Smooth muscle cell (in vitro differentiated cells): ENCODE results near the gene RARA. TPM values are rescaled to one million over a fixed set of nuclear protein-coding genes. Genes with fewer than 3 reads are reported as not detected.

Experiments
- DNase-seq: peaks from one replicate; lab custom pipeline; 2025; ENCODE audit not compliant: unreplicated experiment; lab: John Stamatoyannopoulos, UW
- H2AFZ ChIP-seq: fragments of 200-600 bp; sonication (generic); 2 replicates; pipeline ENCODE4 v1.6.0; 2016; ENCODE audit warnings: antibody characterized with exemption, low read depth, mild to moderate bottlenecking
- H3F3A ChIP-seq: fragments of 200-600 bp; sonication (generic); 2 replicates; pipeline ENCODE4 v1.6.0; 2017; ENCODE audit warnings: antibody characterized with exemption, low read depth
- H3K27ac ChIP-seq: fragments of 200-600 bp; sonication (generic); 2 replicates; pipeline ENCODE4 v1.5.1; 2016; ENCODE audit warnings: low read depth, mild to moderate bottlenecking
- H3K27me3 ChIP-seq: fragments of 200-600 bp; sonication (generic); 2 replicates; pipeline ENCODE4 v1.6.1; 2016; ENCODE audit warnings: low read depth, mild to moderate bottlenecking
- H3K36me3 ChIP-seq: fragments of 200-600 bp; sonication (generic); 2 replicates; pipeline ENCODE4 v1.5.1; 2016; ENCODE audit warnings: low read depth
- H3K4me1 ChIP-seq: fragments of 200-600 bp; sonication (generic); 2 replicates; pipeline ENCODE4 v1.5.1; 2016; ENCODE audit warnings: low read depth
- H3K4me2 ChIP-seq: fragments of 200-600 bp; sonication (generic); 2 replicates; pipeline ENCODE4 v1.6.0; 2016; ENCODE audit warnings: mild to moderate bottlenecking
- H3K4me3 ChIP-seq: fragments of 200-600 bp; sonication (generic); 2 replicates; pipeline ENCODE4 v1.5.1; 2016; ENCODE audit warnings: mild to moderate bottlenecking
- H3K79me2 ChIP-seq: fragments of 200-600 bp; sonication (generic); 2 replicates; pipeline ENCODE4 v1.6.0; 2016; ENCODE audit warnings: low read depth, mild to moderate bottlenecking
- H3K9ac ChIP-seq: fragments of 200-600 bp; sonication (generic); 2 replicates; pipeline ENCODE4 v1.6.0; 2016; ENCODE audit warnings: low read depth
- H3K9me3 ChIP-seq: fragments of 200-600 bp; sonication (generic); replicated peaks from 2 replicates; pipeline ENCODE4 v1.5.1; 2016; ENCODE audit warnings: low read depth
- H4K20me1 ChIP-seq: fragments of 200-600 bp; sonication (generic); 2 replicates; pipeline ENCODE4 v1.6.0; 2016; ENCODE audit warnings: low read depth
- CTCF ChIP-seq: fragments of 200-600 bp; sonication (generic); IDR thresholded peaks from 2 replicates; pipeline ENCODE4 v1.5.1; 2017; ENCODE audit warnings: borderline replicate concordance, mild to moderate bottlenecking, antibody characterized with exemption; ENCODE audit not compliant: insufficient read depth, poor library complexity, severe bottlenecking
- WGBS: methylation state at CpG from one replicate; pipeline ENCODE4 v1.1.7; 2016; ENCODE audit warnings: low lambda C conversion rate; 5-methylcytosine and 5-hydroxymethylcytosine counted together
- polyA plus RNA-seq: library from polyadenylated mRNA; unstranded; fragments of >200 nt; fragmentation: Nextera tagmentation; extraction: Ambion mirVana; gene quantifications from 2 replicates; pipeline ENCODE4 v1.2.1, GENCODE V29; 2016
- total RNA-seq: library from RNA; depleted of rRNA; stranded (reverse); fragments of >200 nt; gene quantifications from 2 replicates; pipeline ENCODE4 v1.2.3, GENCODE V29; 2014

RARA gene
- total and polyA plus RNA-seq, 2 experiments from 2014 or later: 22.1 to 22.5 TPM

- Histone ChIP-seq H2AFZ (no peak overlapping the region), H3K4me2 (no peak overlapping the region), H3F3A (no peaks in the 10 kb centered on the region), H3K27ac (no peak overlapping the region), H3K79me2 (peaks cover 34% of the 10 kb centered on the region), H3K4me3 (no peak overlapping the region), H3K27me3 (no peaks in the 10 kb centered on the region), H3K4me1 (peaks cover 38% of the 10 kb centered on the region), H3K36me3 (no peaks in the 10 kb centered on the region), H4K20me1 (peaks cover 55% of the 10 kb centered on the region), H3K9me3 (no peaks in the 10 kb centered on the region), H3K9ac (no peak overlapping the region)
- 22% methylated on average over 15 of the region's 17 CpGs for WGBS
- TF ChIP-seq CTCF: no peak
- DNase-seq: no peak
These were observed 41.8 kb downstream of the RARA start for GRCh38 chr17:40350689-40351358.

GRCh38 chr17:40351359-40352236, 42.6 kb downstream of the RARA start:
- no peaks in the 10 kb centered on the region for H3K36me3 ChIP-seq
- H3K4me1 ChIP-seq: peaks cover 31% of the 10 kb centered on the region
- no peaks in the 10 kb centered on the region for H3K9me3 ChIP-seq
- WGBS: 79% methylated on average over 27 of the region's 27 CpGs
- DNase-seq: no peak
- peaks cover 27% of the 10 kb centered on the region for H3K79me2 ChIP-seq
- TF ChIP-seq CTCF: no peak
- H3K9ac ChIP-seq: no peak overlapping the region
- H3K27me3 ChIP-seq: no peaks in the 10 kb centered on the region
- H3K4me3 ChIP-seq: no peak overlapping the region
- no peak overlapping the region for H3K4me2 ChIP-seq
- H2AFZ ChIP-seq: no peak overlapping the region
- H3K27ac ChIP-seq: no peak overlapping the region
- H3F3A ChIP-seq: no peaks in the 10 kb centered on the region
- H4K20me1 ChIP-seq: peaks cover 48% of the 10 kb centered on the region

- no peaks in the 10 kb centered on the region for H3K36me3 ChIP-seq
- H3K9ac ChIP-seq: no peak overlapping the region
- H3K9me3 ChIP-seq: no peaks in the 10 kb centered on the region
- no peak overlapping the region for H2AFZ ChIP-seq
- no peak overlapping the region for H3K4me3 ChIP-seq
- TF ChIP-seq CTCF: no peak
- no peaks in the 10 kb centered on the region for H3K27me3 ChIP-seq
- H3K27ac ChIP-seq: no peak overlapping the region
- no peaks in the 10 kb centered on the region for H3F3A ChIP-seq
- no peak for DNase-seq
- peaks cover 24% of the 10 kb centered on the region for H3K4me1 ChIP-seq
- H4K20me1 ChIP-seq: peaks cover 41% of the 10 kb centered on the region
- peaks cover 20% of the 10 kb centered on the region for H3K79me2 ChIP-seq
- H3K4me2 ChIP-seq: no peak overlapping the region
- WGBS: 99% methylated on average over 7 of the region's 7 CpGs
These were observed 43.3 kb downstream of the RARA start for GRCh38 chr17:40352237-40352778.
